T-helper 1 cell (primary cell): Measurements from ENCODE around the gene IPO13.

ENCODE experiments used
- DNase-seq, 5 donors: peaks; one replicate each; pipeline ENCODE4 v3.0.0-alpha.2; 2012 to 2020

Gene IPO13

GRCh38 chr1:43952731-43953346, 6.1 kb downstream of the IPO13 start:
- DNase-seq, result no peak

DNA sequence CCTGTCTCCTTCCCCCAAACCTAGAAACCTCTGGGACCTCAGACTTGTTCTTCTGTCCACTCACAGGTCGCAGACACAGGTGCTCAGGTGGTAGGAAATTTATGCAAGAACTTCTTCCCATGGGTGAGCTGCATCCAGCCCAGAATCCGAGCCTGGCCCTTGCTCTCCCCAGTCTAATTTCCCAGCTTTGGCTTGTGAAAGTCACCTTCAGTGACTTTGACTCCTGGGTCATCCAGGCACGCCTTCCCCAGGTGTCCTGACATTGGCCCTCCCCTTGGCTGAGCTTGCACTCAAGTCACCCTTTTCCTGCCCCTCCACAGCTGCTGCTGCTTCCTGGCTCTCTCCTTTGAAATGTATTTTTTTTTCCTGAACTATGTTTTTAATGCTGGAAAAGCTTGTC, 6.6 kb downstream of the IPO13 start:
- no peak for DNase-seq

- DNase-seq, result no peak
Measured at GRCh38 chr1:43954036-43954435, 7.3 kb downstream of the IPO13 start.

GRCh38 chr1:43956234-43956633, 9.5 kb downstream of the IPO13 start:
- DNase-seq, result no peak

DNA sequence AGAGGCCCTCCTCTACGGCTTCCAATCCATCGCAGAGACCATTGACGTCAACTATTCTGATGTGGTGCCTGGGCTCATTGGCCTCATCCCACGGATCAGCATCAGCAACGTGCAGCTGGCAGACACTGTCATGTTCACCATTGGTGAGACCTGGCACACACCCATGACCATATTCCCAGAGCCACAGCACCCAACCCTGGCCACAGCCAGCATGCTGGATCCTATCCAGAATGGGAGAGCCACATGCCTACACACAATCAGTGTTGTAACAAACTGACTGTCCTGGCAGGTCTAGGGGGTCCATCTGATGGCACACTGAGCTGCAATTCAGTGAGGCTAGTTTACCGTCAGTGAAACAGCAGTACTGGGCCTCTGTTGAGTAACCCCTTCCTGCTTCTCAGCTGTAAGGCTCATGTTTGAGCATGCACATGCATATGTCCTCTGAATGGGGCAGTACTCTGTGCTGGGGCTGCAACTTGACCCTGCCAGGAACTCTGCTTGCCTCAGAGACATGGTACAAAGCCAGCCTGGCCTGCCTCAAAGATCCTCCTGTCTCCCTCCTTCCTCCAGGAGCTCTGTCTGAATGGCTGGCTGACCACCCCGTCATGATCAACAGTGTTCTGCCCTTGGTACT, 10.8 kb downstream of the IPO13 start:
- no peak for DNase-seq

DNA sequence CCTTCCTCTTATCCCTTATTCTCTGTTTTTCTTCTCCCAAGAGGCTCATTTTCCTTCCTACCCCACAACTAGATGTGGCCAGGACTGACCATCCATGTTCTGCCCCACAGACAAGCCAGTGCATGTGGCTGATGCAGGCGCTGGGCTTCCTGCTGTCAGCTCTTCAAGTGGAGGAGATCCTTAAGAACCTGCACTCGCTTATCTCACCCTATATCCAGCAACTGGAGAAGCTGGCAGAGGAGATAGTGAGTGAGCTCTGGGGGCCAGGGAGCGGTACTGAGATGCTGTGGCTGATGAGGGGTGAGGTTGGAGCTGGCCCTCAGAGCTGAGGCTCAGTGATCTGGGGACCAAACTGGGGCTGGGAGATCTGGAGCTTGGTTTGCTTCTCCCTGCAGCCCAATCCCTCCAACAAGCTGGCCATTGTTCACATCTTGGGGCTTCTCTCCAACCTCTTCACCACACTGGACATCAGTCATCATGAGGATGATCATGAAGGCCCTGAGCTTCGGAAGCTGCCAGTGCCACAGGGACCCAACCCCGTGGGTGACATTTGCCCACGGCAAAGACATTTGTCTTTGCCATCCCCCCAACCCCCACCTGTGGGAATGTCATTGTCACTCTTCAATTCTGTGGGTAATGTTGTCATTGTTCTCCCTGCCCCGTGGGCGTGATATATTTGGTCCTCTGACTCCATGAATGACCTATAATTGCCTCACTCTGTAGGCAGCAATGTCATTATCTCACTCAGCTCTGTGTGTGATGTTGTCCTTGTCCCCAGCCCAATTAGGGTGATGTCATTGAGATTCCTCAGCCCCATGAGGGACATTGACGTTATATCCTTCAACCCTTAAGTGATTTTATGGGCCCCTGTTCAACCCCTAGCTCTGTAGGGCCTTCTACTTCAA, 11.9 kb downstream of the IPO13 start:
- DNase-seq, result no peak

DNA sequence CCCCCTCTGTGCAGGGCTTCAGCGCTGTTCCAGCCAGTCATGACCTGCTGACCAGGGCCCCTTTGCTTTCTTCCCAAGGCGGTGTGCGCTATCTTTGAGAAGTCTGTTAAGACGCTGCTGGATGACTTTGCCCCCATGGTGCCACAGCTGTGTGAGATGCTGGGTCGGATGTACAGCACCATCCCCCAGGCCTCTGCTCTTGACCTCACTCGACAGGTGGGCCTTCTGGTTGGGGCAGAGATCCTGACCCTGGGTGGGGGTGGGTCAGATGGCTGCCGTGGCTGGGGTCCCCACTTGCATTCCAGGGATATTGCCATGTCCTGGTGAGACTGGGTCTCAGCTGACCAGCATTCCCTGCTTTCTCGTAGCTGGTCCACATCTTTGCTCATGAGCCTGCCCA, 14.0 kb downstream of the IPO13 start:
- DNase-seq, result no peak

DNA sequence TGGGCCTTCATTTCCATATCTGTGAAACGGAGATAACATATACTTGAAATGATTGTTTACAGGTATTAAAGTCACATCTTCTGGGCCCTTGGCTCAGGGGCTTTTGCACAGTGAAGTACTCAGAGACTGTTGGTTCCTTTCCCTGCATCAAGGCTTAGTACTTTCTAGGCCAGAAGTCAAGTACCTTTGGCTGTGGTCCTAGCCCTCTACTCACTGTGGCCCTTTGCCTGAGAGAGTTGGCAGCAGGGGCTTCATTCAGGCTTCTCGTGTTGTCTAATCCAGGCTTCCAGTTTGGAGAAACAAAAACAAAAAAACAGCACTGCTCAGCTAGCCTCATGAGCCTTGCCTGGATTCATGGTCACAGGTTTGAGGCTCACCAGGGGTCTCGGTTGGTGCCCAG, 14.9 kb downstream of the IPO13 start:
- no peak for DNase-seq

- DNase-seq, result no peak
Measured at GRCh38 chr1:43962324-43962723, 15.6 kb downstream of the IPO13 start.

DNA sequence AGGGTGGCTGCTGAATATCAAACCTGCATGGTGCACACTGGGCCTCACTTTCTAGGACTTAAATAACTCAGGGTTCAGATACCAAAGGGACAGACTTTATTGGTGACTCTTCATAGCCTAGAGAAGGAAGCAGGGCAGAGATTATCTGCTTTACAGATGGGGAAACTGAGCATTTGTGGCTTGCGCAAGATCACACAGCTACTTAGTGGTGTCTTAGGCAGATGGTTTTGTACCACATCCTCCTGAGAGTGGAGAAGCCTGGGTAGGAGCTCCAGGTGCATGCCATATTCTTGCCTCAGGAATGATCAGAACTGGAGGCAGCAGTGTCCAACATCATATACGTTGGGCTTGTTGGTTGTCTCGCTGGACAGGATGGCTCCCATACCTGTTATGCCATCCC, 16.3 kb downstream of the IPO13 start:
- DNase-seq, result no peak

DNA sequence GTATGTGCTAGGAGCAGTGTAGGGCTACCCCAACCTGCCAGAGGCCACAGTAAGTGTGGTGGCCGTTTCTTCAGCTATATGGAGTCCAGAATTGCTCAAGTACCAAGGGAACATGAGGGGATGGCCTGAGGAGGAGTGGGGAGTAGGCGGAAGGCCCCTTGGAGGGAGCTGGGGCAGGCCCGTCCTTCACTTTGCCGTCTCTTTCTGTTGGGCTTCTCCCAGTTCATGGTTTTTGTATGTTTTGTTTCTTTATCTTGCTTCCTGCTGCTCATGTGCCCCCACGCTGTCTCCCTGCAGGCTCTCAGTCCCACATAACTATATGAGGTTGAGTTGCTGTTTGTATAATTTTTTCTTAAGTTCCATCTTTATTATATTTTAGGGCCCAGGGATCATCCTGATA, 17.1 kb downstream of the IPO13 start:
- no peak for DNase-seq

- DNase-seq, result no peak
Measured at GRCh38 chr1:43965316-43965715, 18.6 kb downstream of the IPO13 start.

- no peak for DNase-seq
Measured at GRCh38 chr1:43968348-43968948, 21.7 kb downstream of the IPO13 start.

DNA sequence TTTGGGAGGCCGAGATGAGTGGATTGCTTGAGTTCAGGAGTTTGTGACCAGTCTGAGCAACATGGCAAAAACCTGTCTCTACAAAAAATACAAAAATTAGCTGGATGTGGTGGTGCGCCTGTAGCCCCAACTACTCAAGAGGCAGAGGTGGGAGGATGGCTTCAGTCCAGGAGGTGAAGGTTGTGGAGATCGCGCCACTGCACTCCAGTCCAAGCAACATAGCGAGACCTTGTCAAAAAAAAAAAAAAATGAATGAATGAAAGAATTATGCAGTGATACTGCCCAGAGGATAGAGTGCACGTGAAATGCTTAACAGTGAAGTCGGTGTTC, 22.6 kb downstream of the IPO13 start:
- DNase-seq, result no peak

- DNase-seq, result peak; percentile 89 to 96 (median 94)
Measured at GRCh38 chr1:43969746-43970466, 23.2 kb downstream of the IPO13 start, which contains the start of gene DPH2. Gene DPH2, plus strand, starts transcription at chr1:43970010. Its CDS starts 166 bp downstream, at chr1:43970176.

DNA sequence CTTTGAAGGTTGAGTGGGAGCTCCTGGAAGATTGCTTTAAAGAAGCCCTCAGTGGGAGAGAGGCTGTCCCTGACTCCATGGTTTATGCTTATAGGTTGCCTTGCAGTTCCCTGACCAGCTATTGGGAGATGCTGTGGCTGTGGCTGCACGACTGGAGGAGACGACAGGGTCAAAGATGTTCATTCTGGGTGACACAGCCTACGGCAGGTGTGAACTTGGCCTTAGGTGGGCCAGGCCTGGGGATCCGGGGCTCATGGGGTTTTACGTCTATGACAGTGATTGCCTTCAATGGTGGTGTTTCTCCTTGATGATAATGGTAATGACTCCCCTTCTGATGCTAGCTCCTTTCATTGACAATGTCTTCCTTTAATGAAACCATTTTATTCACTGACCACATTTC, 23.8 kb downstream of the IPO13 start:
- DNase-seq, result no peak

DNA sequence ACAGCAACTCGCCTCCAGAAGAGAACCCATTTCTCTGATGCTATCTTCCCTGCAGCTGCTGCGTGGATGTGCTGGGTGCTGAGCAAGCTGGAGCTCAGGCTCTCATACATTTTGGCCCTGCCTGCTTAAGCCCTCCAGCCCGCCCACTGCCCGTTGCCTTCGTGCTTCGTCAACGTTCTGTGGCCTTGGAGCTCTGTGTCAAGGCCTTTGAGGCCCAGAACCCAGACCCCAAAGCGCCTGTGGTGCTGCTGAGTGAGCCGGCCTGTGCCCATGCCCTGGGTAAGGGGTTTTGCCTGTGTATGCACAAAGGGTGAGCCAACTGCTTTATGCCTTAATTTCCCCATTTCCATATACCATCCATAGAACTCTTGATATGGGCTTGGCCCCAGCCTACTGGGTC, 24.2 kb downstream of the IPO13 start:
- no peak for DNase-seq

DNA sequence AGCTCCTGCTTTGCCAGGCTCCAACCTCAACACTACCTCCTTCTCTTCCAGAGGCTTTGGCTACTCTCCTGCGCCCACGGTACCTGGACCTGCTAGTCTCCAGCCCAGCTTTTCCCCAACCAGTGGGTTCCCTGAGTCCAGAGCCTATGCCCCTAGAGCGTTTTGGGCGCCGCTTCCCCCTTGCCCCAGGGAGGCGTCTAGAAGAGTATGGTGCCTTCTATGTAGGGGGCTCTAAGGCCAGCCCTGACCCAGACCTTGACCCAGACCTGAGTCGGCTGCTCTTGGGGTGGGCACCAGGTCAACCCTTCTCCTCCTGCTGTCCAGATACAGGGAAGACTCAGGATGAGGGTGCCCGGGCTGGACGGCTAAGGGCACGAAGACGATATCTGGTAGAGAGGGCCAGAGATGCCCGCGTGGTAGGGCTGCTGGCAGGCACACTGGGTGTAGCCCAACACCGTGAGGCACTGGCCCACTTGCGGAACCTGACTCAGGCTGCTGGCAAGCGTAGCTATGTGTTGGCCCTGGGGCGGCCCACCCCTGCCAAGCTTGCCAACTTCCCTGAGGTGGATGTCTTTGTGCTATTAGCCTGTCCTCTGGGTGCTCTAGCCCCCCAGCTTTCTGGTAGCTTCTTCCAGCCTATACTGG, 24.7 kb downstream of the IPO13 start:
- DNase-seq, result no peak

GRCh38 chr1:43973981-43974442, 27.3 kb downstream of the IPO13 start:
- DNase-seq, result peak in 1 of 5 donors; percentile 7

GRCh38 chr1:43974443-43975248, 27.9 kb downstream of the IPO13 start, which contains the start of gene ATP6V0B:
Gene ATP6V0B, plus strand, starts transcription at chr1:43974960. Its CDS starts 81 bp downstream, at chr1:43975041.
- peak; percentile 83 to 93 (median 92) for DNase-seq
